ENCODE data around the gene ZIM2. TPM values are rescaled to one million over a fixed set of nuclear protein-coding genes. Genes with fewer than 3 reads are reported as not detected.
A peak's percentile ranks its signal among the peaks of the same experiment; 100 is the strongest.

The ZIM2 gene
- total and polyA plus RNA-seq, 2 experiments from 2014 or later: not detected

DNA sequence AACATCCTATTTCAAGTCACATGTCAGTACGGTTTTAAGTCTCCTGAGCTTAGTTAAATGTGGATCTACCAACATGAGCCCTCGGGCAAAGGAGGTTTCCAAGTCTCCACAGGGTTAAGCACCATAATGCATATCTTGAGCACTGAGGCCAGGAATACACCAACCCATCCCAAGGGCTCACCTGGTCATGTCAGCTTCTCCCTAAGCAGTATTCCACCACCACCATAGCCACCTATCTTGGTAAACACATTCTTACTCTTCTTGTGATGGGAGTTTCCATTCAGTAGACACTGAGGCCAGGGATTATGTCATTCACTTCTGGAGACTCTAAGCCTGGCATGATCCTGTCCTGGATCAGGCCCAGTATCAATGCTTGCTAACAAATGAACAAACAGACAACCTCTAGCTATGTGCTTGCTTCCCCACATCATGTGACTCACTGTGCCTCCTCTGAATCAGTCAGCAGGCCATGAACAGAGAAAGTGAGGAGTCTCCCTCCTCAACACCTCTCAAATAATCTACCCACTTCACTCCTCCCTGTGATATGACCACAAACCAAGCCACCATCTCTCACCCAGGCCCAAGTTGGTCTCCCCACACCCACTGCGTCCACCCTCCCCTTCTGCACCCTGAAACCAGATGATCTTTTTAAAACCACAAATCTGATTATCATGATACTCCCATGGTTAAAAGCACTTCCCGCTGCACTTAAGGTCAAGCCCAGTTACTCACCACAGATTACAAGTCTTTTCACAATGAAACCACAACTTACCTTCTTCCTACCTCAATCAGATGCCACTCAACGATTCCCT is 5.8 kb downstream of the ZIM2 start:
- no peak overlapping the region for H3K4me3 ChIP-seq
- H2AFZ ChIP-seq: no peak overlapping the region
- no peaks in the 10 kb centered on the region for H3K9me2 ChIP-seq (ENCODE audit: insufficient read depth)
- no peaks in the 10 kb centered on the region for H3K9me3 ChIP-seq (ENCODE audit: low read depth)
- in situ Hi-C loops (cut with MboI): no loop called here
- peak; percentile 12 for DNase-seq
- H3K27ac ChIP-seq: no peak overlapping the region
- TF ChIP-seq EZH2phosphoT487 (IDR thresholded peaks at IDR 0.05; ENCODE audit: insufficient read depth, low read depth) (no peak), EZH2 (IDR thresholded peaks at IDR 0.05; ENCODE audit: insufficient read depth, poor library complexity, severe bottlenecking) (no peak)
- no peak overlapping the region for H3K9ac ChIP-seq
- H3K27me3 ChIP-seq (replicated peaks; ENCODE audit: insufficient read depth): no peaks in the 10 kb centered on the region
- H3K79me2 ChIP-seq (ENCODE audit: insufficient read depth): no peaks in the 10 kb centered on the region
- no peaks in the 10 kb centered on the region for H4K20me1 ChIP-seq (ENCODE audit: insufficient read depth)
- H3K36me3 ChIP-seq (ENCODE audit: low read depth): no peaks in the 10 kb centered on the region
- 27 to 29% methylated on average over 5 of the region's 5 CpGs for WGBS, 2 experiments (ENCODE audit: low coverage in 1 of 2, low lambda C conversion rate in 2 of 2, missing lambda C conversion rate in 2 of 2)
- no peaks in the 10 kb centered on the region for H3F3A ChIP-seq (ENCODE audit: insufficient read depth)
- no peak overlapping the region for H3K4me2 ChIP-seq (ENCODE audit: unreplicated experiment)
- no peaks in the 10 kb centered on the region for H3K4me1 ChIP-seq (ENCODE audit: insufficient read depth)

DNA sequence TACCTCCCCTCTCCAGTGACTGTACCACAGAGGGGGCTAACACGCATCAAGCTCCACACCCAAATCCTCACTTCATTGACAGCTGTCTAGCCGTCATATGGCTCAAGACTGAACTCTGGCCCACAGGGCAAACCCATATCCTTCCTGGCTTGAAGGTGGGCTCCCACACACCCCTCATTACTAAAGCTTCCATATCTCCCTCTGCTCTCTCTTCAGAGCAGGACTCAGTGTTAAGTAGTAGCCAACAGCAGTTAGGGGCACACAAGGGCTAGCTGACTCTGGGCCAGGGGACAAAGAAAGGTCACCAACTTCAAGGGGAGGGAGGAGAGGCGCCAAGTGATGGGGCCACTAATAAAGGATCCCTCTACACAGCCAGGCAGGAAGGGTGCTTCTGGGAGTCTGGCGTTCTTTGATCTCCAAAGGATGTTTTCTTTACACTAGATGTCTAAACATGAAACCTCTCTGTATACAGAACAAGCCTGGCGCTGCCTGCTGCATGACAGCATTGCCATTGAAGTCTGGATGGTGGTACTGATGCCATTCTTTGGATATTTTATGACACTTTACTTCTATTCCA is 8.1 kb downstream of the ZIM2 start:
- TF ChIP-seq EZH2 (IDR thresholded peaks at IDR 0.05; ENCODE audit: insufficient read depth, poor library complexity, severe bottlenecking) (no peak), EZH2phosphoT487 (IDR thresholded peaks at IDR 0.05; ENCODE audit: insufficient read depth, low read depth) (no peak)
- Histone ChIP-seq H3K4me2 (ENCODE audit: unreplicated experiment) (no peak overlapping the region), H3K9me2 (ENCODE audit: insufficient read depth) (no peaks in the 10 kb centered on the region), H3K4me3 (no peak overlapping the region), H3K79me2 (ENCODE audit: insufficient read depth) (no peaks in the 10 kb centered on the region), H3K9ac (no peak overlapping the region), H3K27me3 (replicated peaks; ENCODE audit: insufficient read depth) (no peaks in the 10 kb centered on the region), H3K36me3 (ENCODE audit: low read depth) (no peaks in the 10 kb centered on the region), H3K9me3 (ENCODE audit: low read depth) (no peaks in the 10 kb centered on the region), H3F3A (ENCODE audit: insufficient read depth) (no peaks in the 10 kb centered on the region), H4K20me1 (ENCODE audit: insufficient read depth) (no peaks in the 10 kb centered on the region), H2AFZ (no peak overlapping the region), H3K27ac (no peak overlapping the region), H3K4me1 (ENCODE audit: insufficient read depth) (no peaks in the 10 kb centered on the region)
- in situ Hi-C loops (cut with MboI): no loop called here
- 25 to 31% methylated on average over 5 of the region's 5 CpGs for WGBS, 2 experiments (ENCODE audit: low coverage in 1 of 2, low lambda C conversion rate in 2 of 2, missing lambda C conversion rate in 2 of 2)
- DNase-seq: no peak

DNA sequence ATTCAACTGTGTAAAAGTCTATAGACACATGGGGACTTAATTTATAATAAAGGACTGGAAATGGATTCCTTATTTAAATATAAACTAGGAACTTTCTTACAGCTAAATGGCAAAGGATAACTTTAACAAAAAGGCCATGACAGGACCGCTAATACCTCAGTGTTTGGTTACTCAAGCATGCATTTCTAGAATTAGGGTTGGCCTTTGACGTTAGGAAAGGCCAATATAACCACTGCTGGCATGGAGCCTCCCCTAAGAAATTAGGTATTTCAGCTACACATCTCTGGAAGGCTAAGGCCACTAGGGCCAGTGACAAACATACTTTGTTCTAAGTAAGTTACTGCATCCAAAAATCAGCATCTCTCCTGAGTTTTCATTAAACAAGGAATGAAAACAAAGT is 9.3 kb downstream of the ZIM2 start:
- TF ChIP-seq EZH2 (IDR thresholded peaks at IDR 0.05; ENCODE audit: insufficient read depth, poor library complexity, severe bottlenecking) (no peak), EZH2phosphoT487 (IDR thresholded peaks at IDR 0.05; ENCODE audit: insufficient read depth, low read depth) (no peak)
- Histone ChIP-seq H3K79me2 (ENCODE audit: insufficient read depth) (no peaks in the 10 kb centered on the region), H3K4me3 (no peak overlapping the region), H3K9me2 (ENCODE audit: insufficient read depth) (no peaks in the 10 kb centered on the region), H3K9ac (no peak overlapping the region), H3K4me2 (ENCODE audit: unreplicated experiment) (no peak overlapping the region), H3K27ac (no peak overlapping the region), H2AFZ (no peak overlapping the region), H3K27me3 (replicated peaks; ENCODE audit: insufficient read depth) (no peaks in the 10 kb centered on the region), H3F3A (ENCODE audit: insufficient read depth) (no peaks in the 10 kb centered on the region), H4K20me1 (ENCODE audit: insufficient read depth) (no peaks in the 10 kb centered on the region), H3K36me3 (ENCODE audit: low read depth) (no peaks in the 10 kb centered on the region), H3K4me1 (ENCODE audit: insufficient read depth) (no peaks in the 10 kb centered on the region), H3K9me3 (ENCODE audit: low read depth) (no peaks in the 10 kb centered on the region)
- DNase-seq: no peak
- in situ Hi-C loops (cut with MboI): no loop called here
- 9 to 12% methylated on average over 2 of the region's 2 CpGs for WGBS, 2 experiments (ENCODE audit: low coverage in 1 of 2, low lambda C conversion rate in 2 of 2, missing lambda C conversion rate in 2 of 2)

DNA sequence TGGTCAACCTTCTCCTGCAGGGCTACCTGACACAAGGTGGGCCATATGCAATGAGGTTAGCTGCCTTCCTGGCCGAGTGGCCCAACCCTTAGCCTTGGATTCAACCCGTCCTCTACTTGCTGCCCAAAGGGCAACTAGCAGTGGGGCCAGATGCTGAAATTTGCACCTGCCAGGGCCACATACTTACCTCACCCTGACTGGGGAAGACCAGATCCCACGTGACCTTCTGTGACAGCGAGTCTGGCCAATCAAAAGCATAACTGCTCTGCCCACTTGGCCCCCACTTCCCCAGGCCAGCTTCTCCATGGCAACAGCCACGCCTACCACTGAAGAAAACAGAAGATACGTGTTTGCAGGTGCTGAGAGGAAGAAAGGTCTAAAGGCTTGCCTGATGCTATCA is 10.9 kb downstream of the ZIM2 start:
- Histone ChIP-seq H4K20me1 (ENCODE audit: insufficient read depth) (no peaks in the 10 kb centered on the region), H3K27me3 (replicated peaks; ENCODE audit: insufficient read depth) (no peaks in the 10 kb centered on the region), H2AFZ (no peak overlapping the region), H3K9me2 (ENCODE audit: insufficient read depth) (no peaks in the 10 kb centered on the region), H3K4me2 (ENCODE audit: unreplicated experiment) (no peak overlapping the region), H3K9ac (no peak overlapping the region), H3K4me1 (ENCODE audit: insufficient read depth) (no peaks in the 10 kb centered on the region), H3K9me3 (ENCODE audit: low read depth) (no peaks in the 10 kb centered on the region), H3K4me3 (no peak overlapping the region), H3K36me3 (ENCODE audit: low read depth) (no peaks in the 10 kb centered on the region), H3K27ac (no peak overlapping the region), H3K79me2 (ENCODE audit: insufficient read depth) (no peaks in the 10 kb centered on the region), H3F3A (ENCODE audit: insufficient read depth) (no peaks in the 10 kb centered on the region)
- in situ Hi-C loops (cut with MboI): no loop called here
- 26 to 32% methylated on average over 6 of the region's 6 CpGs for WGBS, 2 experiments (ENCODE audit: low coverage in 1 of 2, low lambda C conversion rate in 2 of 2, missing lambda C conversion rate in 2 of 2)
- TF ChIP-seq EZH2phosphoT487 (IDR thresholded peaks at IDR 0.05; ENCODE audit: insufficient read depth, low read depth) (no peak), EZH2 (IDR thresholded peaks at IDR 0.05; ENCODE audit: insufficient read depth, poor library complexity, severe bottlenecking) (no peak)
- DNase-seq: no peak

All from GM23248 (cell line).